Loucy (cell line): ENCODE measurements around the gene BRD1.

ENCODE experiments used
- H2AFZ ChIP-seq: fragments of 200-600 bp; sonication (generic); 2 replicates; pipeline ENCODE4 v1.6.0; 2016; ENCODE audit warnings: antibody characterized with exemption, mild to moderate bottlenecking, low read length, moderate library complexity
- H3F3A ChIP-seq: fragments of 200-600 bp; 2 replicates; pipeline ENCODE4 v1.6.0; 2016; ENCODE audit warnings: antibody characterized with exemption, low read depth, mild to moderate bottlenecking
- H3K27me3 ChIP-seq: fragments of 200-600 bp; sonication (generic); 2 replicates; pipeline ENCODE4 v1.6.1; 2014; ENCODE audit warnings: low read length, mild to moderate bottlenecking; ENCODE audit not compliant: insufficient read depth, poor library complexity, severe bottlenecking
- H3K36me3 ChIP-seq: fragments of 200-600 bp; sonication (generic); 2 replicates; pipeline ENCODE4 v1.6.1; 2016; ENCODE audit warnings: low read length; ENCODE audit not compliant: insufficient read depth
- H3K4me1 ChIP-seq: fragments of 200-600 bp; sonication (generic); 2 replicates; pipeline ENCODE4 v1.5.1; 2014; ENCODE audit warnings: low read length, mild to moderate bottlenecking; ENCODE audit not compliant: insufficient read depth, poor library complexity, severe bottlenecking
- H3K4me2 ChIP-seq: fragments of 200-600 bp; sonication (generic); 2 replicates; pipeline ENCODE4 v1.6.0; 2014; ENCODE audit warnings: antibody characterized with exemption, low read length, low read depth, mild to moderate bottlenecking; ENCODE audit not compliant: poor library complexity, severe bottlenecking
- H3K4me3 ChIP-seq: fragments of 200-600 bp; sonication (generic); 2 replicates; pipeline ENCODE4 v1.5.1; 2014; ENCODE audit warnings: low read length, mild to moderate bottlenecking, mixed read lengths; ENCODE audit not compliant: poor library complexity, severe bottlenecking
- H3K79me2 ChIP-seq: fragments of 200-600 bp; sonication (generic); 2 replicates; pipeline ENCODE4 v1.6.1; 2014; ENCODE audit warnings: low read length; ENCODE audit not compliant: insufficient read depth
- H3K9ac ChIP-seq: fragments of 200-600 bp; sonication (generic); 2 replicates; pipeline ENCODE4 v1.6.0; 2014; ENCODE audit warnings: mild to moderate bottlenecking, low read depth, low read length, moderate library complexity; ENCODE audit not compliant: poor library complexity, severe bottlenecking
- H3K9me2 ChIP-seq: fragments of 200-600 bp; sonication (generic); replicated peaks from 2 replicates; pipeline ENCODE4 v1.6.1; 2016; ENCODE audit warnings: low read depth, low read length, mixed read lengths
- H3K9me3 ChIP-seq: fragments of 200-600 bp; sonication (generic); 2 replicates; pipeline ENCODE4 v1.6.1; 2014; ENCODE audit warnings: mild to moderate bottlenecking, antibody characterized with exemption, low read length, low read depth; ENCODE audit not compliant: insufficient read depth
- H4K20me1 ChIP-seq: fragments of 200-600 bp; sonication (generic); 2 replicates; pipeline ENCODE4 v1.6.0; 2014; ENCODE audit warnings: antibody characterized with exemption, low read length, mild to moderate bottlenecking; ENCODE audit not compliant: insufficient read depth, poor library complexity, severe bottlenecking
- CTCF ChIP-seq: fragments of 200-600 bp; sonication (generic); conservative IDR thresholded peaks from 2 replicates; pipeline ENCODE4 v1.5.1; 2014; ENCODE audit warnings: mild to moderate bottlenecking, antibody characterized with exemption, low read length
- EZH2phosphoT487 ChIP-seq: fragments of 200-600 bp; IDR thresholded peaks from 2 replicates; pipeline ENCODE4 v1.6.1; 2018; ENCODE audit warnings: antibody characterized with exemption, mild to moderate bottlenecking, moderate library complexity, borderline replicate concordance

The BRD1 gene

GRCh38 chr22:49765951-49766350 lies 61.7 kb downstream of the BRD1 start:
- no peak for TF ChIP-seq CTCF
- no peak for TF ChIP-seq EZH2phosphoT487
- H3K27me3 ChIP-seq = no peaks in the 10 kb centered on the region
- H3K4me1 ChIP-seq = peaks cover 5% of the 10 kb centered on the region
- H3K36me3 ChIP-seq = no peaks in the 10 kb centered on the region
- no peaks in the 10 kb centered on the region for H3K9me2 ChIP-seq
- H3K4me2 ChIP-seq = no peak overlapping the region
- H2AFZ ChIP-seq = no peak overlapping the region
- H4K20me1 ChIP-seq = no peaks in the 10 kb centered on the region
- H3K9me3 ChIP-seq = peaks cover 8% of the 10 kb centered on the region; the same call in 1 of the 2 replicates
- no peak overlapping the region for H3K9ac ChIP-seq
- no peaks in the 10 kb centered on the region for H3F3A ChIP-seq
- H3K79me2 ChIP-seq = no peaks in the 10 kb centered on the region
- H3K4me3 ChIP-seq = no peak overlapping the region

- Histone ChIP-seq H3K9ac (no peak overlapping the region), H3K9me3 (peaks cover 8% of the 10 kb centered on the region; the same call in 1 of the 2 replicates), H3K36me3 (no peaks in the 10 kb centered on the region), H3K27me3 (no peaks in the 10 kb centered on the region), H3K9me2 (no peaks in the 10 kb centered on the region), H2AFZ (no peak overlapping the region), H3K4me1 (peaks cover 9% of the 10 kb centered on the region), H3K79me2 (no peaks in the 10 kb centered on the region), H3K4me3 (no peak overlapping the region), H3F3A (no peaks in the 10 kb centered on the region), H4K20me1 (no peaks in the 10 kb centered on the region), H3K4me2 (no peak overlapping the region)
- TF ChIP-seq EZH2phosphoT487 (no peak), CTCF (no peak)
These were observed 62.4 kb downstream of the BRD1 start for GRCh38 chr22:49765091-49765771.

- H3K4me3 ChIP-seq = no peak overlapping the region
These were observed 63.5 kb downstream of the BRD1 start for GRCh38 chr22:49764127-49764581.

More at GRCh38 chr22:49764127-49764581, 63.5 kb downstream of the BRD1 start:
- Histone ChIP-seq H3K36me3 (no peaks in the 10 kb centered on the region), H3K27me3 (no peaks in the 10 kb centered on the region), H2AFZ (no peak overlapping the region), H3K9me3 (peaks cover 8% of the 10 kb centered on the region; the same call in 1 of the 2 replicates), H3F3A (no peaks in the 10 kb centered on the region), H3K4me2 (no peak overlapping the region), H3K9ac (no peak overlapping the region), H3K4me1 (peaks cover 9% of the 10 kb centered on the region), H3K79me2 (no peaks in the 10 kb centered on the region), H4K20me1 (no peaks in the 10 kb centered on the region), H3K9me2 (no peaks in the 10 kb centered on the region)
- TF ChIP-seq CTCF (no peak), EZH2phosphoT487 (no peak)
